Measurements from ENCODE around the gene INPP5A.

INPP5A gene

DNA sequence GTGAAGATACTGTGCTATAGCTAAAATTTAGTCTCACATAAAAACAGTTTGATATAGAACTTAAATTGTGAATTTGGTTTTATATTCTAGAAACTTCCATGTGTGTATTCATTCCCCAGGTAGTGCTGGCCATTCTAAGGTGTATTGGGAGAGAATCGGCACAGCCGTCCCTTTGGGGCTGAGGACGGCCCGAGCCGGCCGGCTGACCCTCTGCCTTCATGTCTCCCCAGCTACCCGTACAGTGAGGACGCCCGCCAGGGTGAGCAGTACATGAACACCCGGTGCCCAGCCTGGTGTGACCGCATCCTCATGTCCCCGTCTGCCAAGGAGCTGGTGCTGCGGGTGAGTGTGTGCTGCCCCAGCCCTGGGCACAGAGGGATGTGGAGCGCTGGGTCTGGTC, 239.9 kb downstream of the INPP5A start:
- ChIA-PET POLR2A (no interaction called here), CTCF (no interaction called here)
- H3K4me3 ChIP-seq (ENCODE audit: control insufficient read depth in 1 of 7, extremely low read depth in 1 of 7, insufficient read depth in 4 of 7, low read depth in 2 of 7, low read length in 6 of 7), result no peak overlapping the region
- H3K27me3 ChIP-seq (replicated peaks in 2 of 5; ENCODE audit: control insufficient read depth in 4 of 5, insufficient read depth in 5 of 5, low read length in 4 of 5), result peaks cover 0 to 12% (median 0%) of the 10 kb centered on the region in 5 experiments
- H3K4me1 ChIP-seq (ENCODE audit: control extremely low read depth in 1 of 4, control insufficient read depth in 4 of 4, insufficient read depth in 4 of 4, low read length in 3 of 4), result no peaks in the 10 kb centered on the region
- H3K9me3 ChIP-seq (ENCODE audit: control extremely low read depth in 1 of 5, control insufficient read depth in 4 of 5, insufficient read depth in 2 of 5, low read depth in 1 of 5, low read length in 4 of 5), result no peaks in the 10 kb centered on the region
- no peak overlapping the region for H3K27ac ChIP-seq (ENCODE audit: insufficient read depth in 1 of 2, low read depth in 1 of 2, low read length in 2 of 2, poor library complexity in 1 of 2, severe bottlenecking in 2 of 2)
- peaks cover 0 to 55% (median 22%) of the 10 kb centered on the region in 4 experiments for H3K36me3 ChIP-seq (ENCODE audit: control insufficient read depth in 4 of 4, insufficient read depth in 4 of 4, low read length in 3 of 4)
- DNase-seq, result no peak
- WGBS (ENCODE audit: insufficient coverage), result 98% methylated on average over 13 of the region's 14 CpGs

DNA sequence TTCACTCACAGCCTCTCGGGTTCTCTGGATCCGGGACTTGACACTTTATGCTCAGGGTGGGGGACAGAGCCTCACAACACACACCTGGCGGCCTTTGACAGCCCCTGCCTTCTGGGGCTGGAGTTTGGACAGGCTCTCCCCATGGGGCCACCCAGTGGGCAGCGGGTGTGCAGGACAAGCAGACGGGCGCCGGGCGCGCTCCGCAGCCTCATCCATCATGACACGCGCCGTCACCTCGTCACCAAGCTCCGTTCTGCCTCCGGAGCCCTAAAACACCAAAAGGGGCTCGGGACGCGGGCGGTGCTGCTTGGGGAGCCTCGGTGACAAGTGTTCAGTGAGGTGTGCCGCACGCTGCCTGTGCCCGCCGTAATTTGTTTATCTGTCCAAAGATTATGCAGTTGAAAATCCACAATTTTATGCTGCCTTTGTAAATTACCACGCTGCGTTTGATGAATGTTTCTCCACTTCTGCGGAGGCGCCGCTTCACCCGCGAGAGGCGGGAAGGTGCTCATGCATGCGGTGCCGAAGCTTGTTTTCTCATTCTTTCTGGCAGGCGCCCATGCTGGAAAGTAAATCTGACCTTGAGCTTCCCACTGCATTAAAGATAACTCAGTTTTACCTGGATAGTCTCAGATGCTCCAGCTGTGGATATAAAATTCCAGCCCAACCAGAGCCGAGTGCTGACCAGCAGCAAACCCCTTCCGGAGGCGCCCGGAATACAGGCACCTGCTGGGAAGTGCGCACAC, 242.1 kb downstream of the INPP5A start:
- H3K36me3 ChIP-seq (ENCODE audit: control insufficient read depth in 4 of 4, insufficient read depth in 4 of 4, low read length in 3 of 4), result peaks cover 0 to 65% (median 21%) of the 10 kb centered on the region in 4 experiments
- ChIA-PET POLR2A (no interaction called here), CTCF (no interaction called here)
- H3K4me1 ChIP-seq (ENCODE audit: control extremely low read depth in 1 of 4, control insufficient read depth in 4 of 4, insufficient read depth in 4 of 4, low read length in 3 of 4), result peaks cover 0 to 11% (median 4%) of the 10 kb centered on the region in 4 experiments
- H3K27ac ChIP-seq (ENCODE audit: insufficient read depth in 1 of 2, low read depth in 1 of 2, low read length in 2 of 2, poor library complexity in 1 of 2, severe bottlenecking in 2 of 2), result no peak overlapping the region
- DNase-seq, result no peak
- H3K9me3 ChIP-seq (ENCODE audit: control extremely low read depth in 1 of 5, control insufficient read depth in 4 of 5, insufficient read depth in 2 of 5, low read depth in 1 of 5, low read length in 4 of 5), result no peaks in the 10 kb centered on the region
- WGBS (ENCODE audit: insufficient coverage), result 97% methylated on average over 33 of the region's 41 CpGs
- no peak overlapping the region for H3K4me3 ChIP-seq (ENCODE audit: control insufficient read depth in 1 of 7, extremely low read depth in 1 of 7, insufficient read depth in 4 of 7, low read depth in 2 of 7, low read length in 6 of 7)
- peaks cover 0 to 33% (median 9%) of the 10 kb centered on the region in 5 experiments for H3K27me3 ChIP-seq (replicated peaks in 2 of 5; ENCODE audit: control insufficient read depth in 4 of 5, insufficient read depth in 5 of 5, low read length in 4 of 5)

DNA sequence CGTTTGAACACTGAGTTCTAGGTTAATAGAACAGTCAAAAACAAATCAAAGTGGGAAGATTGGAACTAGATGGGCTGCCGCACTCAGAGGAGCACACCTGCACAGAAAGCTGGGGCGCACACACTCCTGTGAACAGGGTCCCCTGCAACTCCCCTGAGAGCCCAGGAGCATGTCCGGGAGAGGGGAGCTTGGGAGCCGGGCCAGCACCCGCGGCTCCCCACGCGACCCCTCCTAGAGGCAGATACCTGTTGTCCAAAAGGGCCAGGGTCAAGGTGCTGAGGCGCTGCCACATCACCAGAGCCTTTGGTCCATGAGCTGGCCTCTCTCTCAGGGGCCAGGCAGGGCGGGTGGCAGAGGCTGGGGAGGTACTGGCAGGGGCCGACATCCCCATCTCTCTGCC, 242.8 kb downstream of the INPP5A start:
- CTCF ChIA-PET, result no interaction called here
- no peak for DNase-seq
- H3K36me3 ChIP-seq (ENCODE audit: control insufficient read depth in 4 of 4, insufficient read depth in 4 of 4, low read length in 3 of 4), result peaks cover 0 to 65% (median 21%) of the 10 kb centered on the region in 4 experiments
- H3K4me1 ChIP-seq (ENCODE audit: control extremely low read depth in 1 of 4, control insufficient read depth in 4 of 4, insufficient read depth in 4 of 4, low read length in 3 of 4), result peaks cover 0 to 13% (median 4%) of the 10 kb centered on the region in 4 experiments
- 99% methylated on average over 11 of the region's 12 CpGs for WGBS (ENCODE audit: insufficient coverage)
- peaks cover 0 to 39% (median 12%) of the 10 kb centered on the region in 5 experiments for H3K27me3 ChIP-seq (replicated peaks in 2 of 5; ENCODE audit: control insufficient read depth in 4 of 5, insufficient read depth in 5 of 5, low read length in 4 of 5)
- no peak overlapping the region for H3K4me3 ChIP-seq (ENCODE audit: control insufficient read depth in 1 of 7, extremely low read depth in 1 of 7, insufficient read depth in 4 of 7, low read depth in 2 of 7, low read length in 6 of 7)
- POLR2A ChIA-PET, result no interaction called here
- H3K9me3 ChIP-seq (ENCODE audit: control extremely low read depth in 1 of 5, control insufficient read depth in 4 of 5, insufficient read depth in 2 of 5, low read depth in 1 of 5, low read length in 4 of 5), result no peaks in the 10 kb centered on the region
- no peak overlapping the region for H3K27ac ChIP-seq (ENCODE audit: insufficient read depth in 1 of 2, low read depth in 1 of 2, low read length in 2 of 2, poor library complexity in 1 of 2, severe bottlenecking in 2 of 2)

DNA sequence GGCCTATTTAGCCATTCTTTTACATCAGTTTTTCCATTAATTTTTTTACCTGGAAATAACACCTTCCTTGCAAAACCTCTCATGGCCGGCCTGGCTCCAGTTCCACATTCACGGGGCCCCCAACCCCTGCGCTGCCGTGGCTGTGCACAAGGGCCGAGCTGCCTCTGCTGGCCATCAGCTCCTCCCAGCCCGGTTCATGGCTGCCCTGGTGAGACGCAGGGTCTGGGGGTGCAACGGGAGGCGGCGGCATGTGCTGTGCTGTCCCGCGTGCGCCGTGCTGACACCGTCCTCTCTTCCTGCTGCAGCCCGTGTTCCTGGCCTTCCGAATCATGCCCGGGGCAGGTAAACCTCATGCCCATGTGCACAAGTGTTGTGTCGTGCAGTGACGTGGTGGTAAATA, 244.0 kb downstream of the INPP5A start:
- no peak overlapping the region for H3K4me3 ChIP-seq (ENCODE audit: control insufficient read depth in 1 of 7, extremely low read depth in 1 of 7, insufficient read depth in 4 of 7, low read depth in 2 of 7, low read length in 6 of 7)
- POLR2A ChIA-PET, result no interaction called here
- CTCF ChIA-PET, result no interaction called here
- peaks cover 0 to 48% (median 14%) of the 10 kb centered on the region in 5 experiments for H3K27me3 ChIP-seq (replicated peaks in 2 of 5; ENCODE audit: control insufficient read depth in 4 of 5, insufficient read depth in 5 of 5, low read length in 4 of 5)
- no peak overlapping the region for H3K27ac ChIP-seq (ENCODE audit: insufficient read depth in 1 of 2, low read depth in 1 of 2, low read length in 2 of 2, poor library complexity in 1 of 2, severe bottlenecking in 2 of 2)
- peaks cover 0 to 57% (median 21%) of the 10 kb centered on the region in 4 experiments for H3K36me3 ChIP-seq (ENCODE audit: control insufficient read depth in 4 of 4, insufficient read depth in 4 of 4, low read length in 3 of 4)
- no peak for DNase-seq
- WGBS (ENCODE audit: insufficient coverage), result 98% methylated on average over 19 of the region's 20 CpGs
- peaks cover 0 to 22% (median 8%) of the 10 kb centered on the region in 4 experiments for H3K4me1 ChIP-seq (ENCODE audit: control extremely low read depth in 1 of 4, control insufficient read depth in 4 of 4, insufficient read depth in 4 of 4, low read length in 3 of 4)
- H3K9me3 ChIP-seq (ENCODE audit: control extremely low read depth in 1 of 5, control insufficient read depth in 4 of 5, insufficient read depth in 2 of 5, low read depth in 1 of 5, low read length in 4 of 5), result no peaks in the 10 kb centered on the region

DNA sequence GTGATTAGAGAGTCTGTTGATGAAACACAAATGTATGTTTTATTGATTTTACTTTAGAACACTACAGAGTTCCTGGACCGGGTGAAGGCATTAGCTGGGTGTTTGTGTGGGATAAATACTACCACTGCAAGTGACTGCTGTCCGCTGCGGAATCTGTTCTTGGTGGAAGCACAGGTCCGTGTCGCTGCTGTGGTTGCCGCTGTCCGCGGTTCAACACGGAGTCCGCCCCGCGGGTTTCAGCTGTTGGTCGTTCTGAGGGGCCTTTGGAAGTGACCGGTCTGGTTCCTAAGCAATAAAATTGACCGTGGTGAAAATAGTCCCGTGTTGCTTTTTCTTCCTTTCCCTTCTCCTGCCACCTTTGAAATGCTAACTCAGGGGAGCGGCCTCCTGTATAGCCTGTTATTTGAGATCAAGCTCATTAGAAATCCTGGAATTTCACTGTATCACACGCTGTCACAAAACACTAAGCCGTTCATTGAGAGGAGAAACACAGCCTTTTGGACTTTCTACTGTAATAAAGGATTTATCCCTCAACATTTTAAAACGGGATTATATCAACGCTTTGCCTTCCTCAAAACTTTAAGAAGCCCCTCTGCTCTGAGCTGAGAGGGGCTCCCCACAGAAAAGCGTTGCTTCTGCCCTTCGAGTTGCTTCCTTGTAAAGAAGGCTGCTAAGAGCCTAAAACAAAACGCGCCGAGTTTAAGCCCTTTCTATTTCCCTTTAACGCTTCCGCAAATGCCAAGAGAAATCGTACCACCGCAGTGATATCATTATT, 245.8 kb downstream of the INPP5A start:
- ChIA-PET POLR2A (no interaction called here), CTCF (interaction anchor here (1.4 kb wide), 1 partner anchor 9 kb away, joined by 3 read pairs; no protein-coding TSS in a partner anchor)
- peaks cover 0 to 46% (median 19%) of the 10 kb centered on the region in 4 experiments for H3K36me3 ChIP-seq (ENCODE audit: control insufficient read depth in 4 of 4, insufficient read depth in 4 of 4, low read length in 3 of 4)
- no peak overlapping the region for H3K4me3 ChIP-seq (ENCODE audit: control insufficient read depth in 1 of 7, extremely low read depth in 1 of 7, insufficient read depth in 4 of 7, low read depth in 2 of 7, low read length in 6 of 7)
- H3K27me3 ChIP-seq (replicated peaks in 2 of 5; ENCODE audit: control insufficient read depth in 4 of 5, insufficient read depth in 5 of 5, low read length in 4 of 5), result peaks cover 0 to 65% (median 17%) of the 10 kb centered on the region in 5 experiments
- H3K9me3 ChIP-seq (ENCODE audit: control extremely low read depth in 1 of 5, control insufficient read depth in 4 of 5, insufficient read depth in 2 of 5, low read depth in 1 of 5, low read length in 4 of 5), result no peaks in the 10 kb centered on the region
- WGBS (ENCODE audit: insufficient coverage), result 86% methylated on average over 29 of the region's 30 CpGs
- peaks cover 0 to 38% (median 14%) of the 10 kb centered on the region in 4 experiments for H3K4me1 ChIP-seq (ENCODE audit: control extremely low read depth in 1 of 4, control insufficient read depth in 4 of 4, insufficient read depth in 4 of 4, low read length in 3 of 4)
- DNase-seq, result peak in 1 of 3 donors; percentile 31
- H3K27ac ChIP-seq (ENCODE audit: insufficient read depth in 1 of 2, low read depth in 1 of 2, low read length in 2 of 2, poor library complexity in 1 of 2, severe bottlenecking in 2 of 2), result no peak overlapping the region

DNA sequence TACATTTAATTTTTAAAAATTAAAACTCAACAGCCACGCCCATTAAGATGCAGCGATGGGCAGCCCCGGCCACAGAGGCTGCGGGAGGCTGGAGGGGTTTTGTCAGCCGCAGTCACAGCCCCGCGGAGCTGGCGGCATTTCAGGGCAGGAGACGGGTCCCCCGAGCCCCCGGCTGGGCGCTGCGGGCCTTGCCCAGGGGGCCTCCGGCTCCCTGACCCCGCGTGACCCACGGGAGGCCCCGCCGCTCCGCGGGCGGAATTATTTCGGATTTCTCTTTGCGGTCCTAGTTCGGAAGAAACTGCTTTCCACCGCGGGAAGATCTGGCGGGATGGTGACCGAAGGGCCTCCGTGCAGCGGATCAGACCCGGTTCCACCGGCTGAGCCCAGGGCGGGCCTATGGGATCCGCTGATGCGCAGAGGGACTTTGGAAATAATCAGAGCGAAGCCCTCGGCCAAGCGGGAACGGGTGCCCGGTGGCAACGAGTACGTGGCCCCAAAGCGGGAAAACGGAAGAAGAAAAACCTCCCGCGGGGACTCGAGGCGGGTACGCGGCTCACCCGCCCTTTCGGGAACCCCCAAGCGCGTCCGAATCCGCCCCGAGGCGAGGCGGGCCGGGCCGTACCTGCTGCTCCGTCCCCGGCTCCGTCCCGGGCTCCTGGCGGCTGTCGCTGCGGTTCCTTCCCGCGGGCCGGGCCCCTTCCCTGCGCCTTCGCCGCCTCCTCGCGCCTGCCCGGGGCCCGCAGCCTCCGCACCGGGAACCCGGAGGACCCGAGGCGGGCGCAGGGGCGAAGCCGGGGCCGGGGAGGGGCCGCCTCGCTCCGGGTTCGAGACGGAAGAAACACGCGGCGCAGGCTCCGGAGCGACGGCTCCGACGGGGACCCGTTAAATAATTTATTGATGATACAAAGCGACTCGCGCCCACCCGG, 246.6 kb downstream of the INPP5A start:
- CTCF ChIA-PET, result interaction anchor here (1.4 kb wide), 1 partner anchor 10 kb away, joined by 3 read pairs; no protein-coding TSS in a partner anchor
- H3K27me3 ChIP-seq (replicated peaks in 2 of 5; ENCODE audit: control insufficient read depth in 4 of 5, insufficient read depth in 5 of 5, low read length in 4 of 5), result peaks cover 0 to 73% (median 19%) of the 10 kb centered on the region in 5 experiments

More for the DNA sequence above, 246.6 kb downstream of the INPP5A start:
- POLR2A ChIA-PET, result no interaction called here
- peaks cover 0 to 38% (median 15%) of the 10 kb centered on the region in 4 experiments for H3K36me3 ChIP-seq (ENCODE audit: control insufficient read depth in 4 of 4, insufficient read depth in 4 of 4, low read length in 3 of 4)
- H3K4me1 ChIP-seq (ENCODE audit: control extremely low read depth in 1 of 4, control insufficient read depth in 4 of 4, insufficient read depth in 4 of 4, low read length in 3 of 4), result peaks cover 0 to 38% (median 14%) of the 10 kb centered on the region in 4 experiments
- WGBS (ENCODE audit: insufficient coverage), result 10% methylated on average over 94 of the region's 106 CpGs
- peak overlapping the region in 2 of 7 experiments; percentile 13 to 19 for H3K4me3 ChIP-seq (ENCODE audit: control insufficient read depth in 1 of 7, extremely low read depth in 1 of 7, insufficient read depth in 4 of 7, low read depth in 2 of 7, low read length in 6 of 7)
- no peak overlapping the region for H3K27ac ChIP-seq (ENCODE audit: insufficient read depth in 1 of 2, low read depth in 1 of 2, low read length in 2 of 2, poor library complexity in 1 of 2, severe bottlenecking in 2 of 2)
- DNase-seq, result peak in 1 of 3 donors; percentile 16
- H3K9me3 ChIP-seq (ENCODE audit: control extremely low read depth in 1 of 5, control insufficient read depth in 4 of 5, insufficient read depth in 2 of 5, low read depth in 1 of 5, low read length in 4 of 5), result no peaks in the 10 kb centered on the region

All from common myeloid progenitor, CD34-positive (primary cell).